ENCODE measurements around the gene OLFML2A.

Gene OLFML2A

DNA sequence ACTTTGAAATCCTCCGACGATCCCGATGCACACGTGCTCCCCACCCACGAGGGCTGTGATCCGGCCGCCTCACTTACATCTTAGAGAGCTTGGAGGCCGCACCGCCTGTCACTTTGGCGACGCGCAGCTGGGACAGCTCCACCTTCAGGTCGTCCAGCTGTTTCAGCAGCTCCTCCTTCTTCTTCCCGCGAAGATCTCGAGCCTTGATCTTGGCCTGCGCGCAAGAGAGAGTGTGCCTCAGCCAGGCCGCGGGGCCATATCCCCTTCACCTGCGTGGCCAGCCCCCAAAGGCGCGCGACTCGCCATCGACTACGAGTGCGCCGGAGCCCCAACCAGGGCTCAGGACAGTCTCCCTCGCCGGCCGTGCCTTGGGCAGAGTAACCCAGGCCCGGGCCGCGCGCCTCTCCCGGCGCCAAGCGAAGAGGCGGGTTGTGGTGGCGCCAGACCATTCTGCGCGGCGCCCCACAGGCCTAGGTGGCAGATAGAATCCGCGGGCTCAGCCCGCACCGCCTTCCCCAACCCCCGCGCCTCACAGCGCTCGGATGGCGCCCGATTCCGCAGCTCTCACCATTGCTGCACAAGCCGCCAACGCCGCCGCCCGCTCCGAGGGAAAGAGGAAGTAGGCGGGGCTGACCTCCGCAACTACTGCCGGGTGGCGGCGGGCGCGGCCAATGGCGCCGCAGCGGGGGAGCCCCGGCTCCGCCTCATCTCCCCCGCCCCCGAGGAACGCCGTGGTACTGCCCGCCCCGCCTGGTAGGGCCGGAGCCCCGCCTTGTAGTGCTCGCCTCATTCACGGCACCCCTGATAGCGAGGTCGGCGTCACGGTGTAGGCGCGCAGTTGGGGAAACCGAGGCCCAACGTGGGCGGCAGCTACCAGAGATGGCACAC lies 84.7 kb downstream of the OLFML2A start, which contains the start of the genes ARPC5L and RPL35 (continued):
- TF ChIP-seq ZNF600 (tag by site-specific recombination; IDR thresholded peaks at IDR 0.05) (peak; percentile 38; the same call in 1 of the 2 replicates), ZNF548 (tag by site-specific recombination; IDR thresholded peaks at IDR 0.05) (no peak), ZNF302 (tag by site-specific recombination; IDR thresholded peaks at IDR 0.05; ENCODE audit: low read depth) (no peak), ZNF707 (tag by site-specific recombination; IDR thresholded peaks at IDR 0.05) (no peak), ZNF830 (tag by site-specific recombination; IDR thresholded peaks at IDR 0.05; ENCODE audit: low read depth) (no peak), GLI2 (tag by site-specific recombination; IDR thresholded peaks at IDR 0.05; ENCODE audit: borderline replicate concordance, low read depth) (no peak), ZNF223 (tag by site-specific recombination; IDR thresholded peaks at IDR 0.05) (no peak), ZNF473 (tag by site-specific recombination; IDR thresholded peaks at IDR 0.05) (no peak), OSR2 (tag by site-specific recombination; IDR thresholded peaks at IDR 0.05) (0 out of 2 replicates have a peak, but pooled peaks have one; percentile 2), ZIC2 (tag by site-specific recombination; IDR thresholded peaks at IDR 0.05) (peak; percentile 27; the same call in 1 of the 2 replicates), GLIS2 (tag by site-specific recombination; IDR thresholded peaks at IDR 0.05) (peak; percentile 86), ZNF501 (tag by site-specific recombination; IDR thresholded peaks at IDR 0.05) (0 out of 2 replicates have a peak, but pooled peaks have one; percentile 65), ZSCAN16 (tag by site-specific recombination; IDR thresholded peaks at IDR 0.05) (no peak), ZNF16 (tag by site-specific recombination; IDR thresholded peaks at IDR 0.05; ENCODE audit: low read depth) (no peak), ZSCAN23 (tag by site-specific recombination; IDR thresholded peaks at IDR 0.05) (no peak), MZF1 (tag by site-specific recombination; IDR thresholded peaks at IDR 0.05; ENCODE audit: borderline replicate concordance) (no peak)
- TF ChIP-seq, protein P1, sequence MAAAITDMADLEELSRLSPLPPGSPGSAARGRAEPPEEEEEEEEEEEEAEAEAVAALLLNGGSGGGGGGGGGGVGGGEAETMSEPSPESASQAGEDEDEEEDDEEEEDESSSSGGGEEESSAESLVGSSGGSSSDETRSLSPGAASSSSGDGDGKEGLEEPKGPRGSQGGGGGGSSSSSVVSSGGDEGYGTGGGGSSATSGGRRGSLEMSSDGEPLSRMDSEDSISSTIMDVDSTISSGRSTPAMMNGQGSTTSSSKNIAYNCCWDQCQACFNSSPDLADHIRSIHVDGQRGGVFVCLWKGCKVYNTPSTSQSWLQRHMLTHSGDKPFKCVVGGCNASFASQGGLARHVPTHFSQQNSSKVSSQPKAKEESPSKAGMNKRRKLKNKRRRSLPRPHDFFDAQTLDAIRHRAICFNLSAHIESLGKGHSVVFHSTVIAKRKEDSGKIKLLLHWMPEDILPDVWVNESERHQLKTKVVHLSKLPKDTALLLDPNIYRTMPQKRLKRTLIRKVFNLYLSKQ (tag by site-specific recombination; IDR thresholded peaks at IDR 0.05; ENCODE audit: borderline replicate concordance): no peak
- TF ChIP-seq, protein P2, sequence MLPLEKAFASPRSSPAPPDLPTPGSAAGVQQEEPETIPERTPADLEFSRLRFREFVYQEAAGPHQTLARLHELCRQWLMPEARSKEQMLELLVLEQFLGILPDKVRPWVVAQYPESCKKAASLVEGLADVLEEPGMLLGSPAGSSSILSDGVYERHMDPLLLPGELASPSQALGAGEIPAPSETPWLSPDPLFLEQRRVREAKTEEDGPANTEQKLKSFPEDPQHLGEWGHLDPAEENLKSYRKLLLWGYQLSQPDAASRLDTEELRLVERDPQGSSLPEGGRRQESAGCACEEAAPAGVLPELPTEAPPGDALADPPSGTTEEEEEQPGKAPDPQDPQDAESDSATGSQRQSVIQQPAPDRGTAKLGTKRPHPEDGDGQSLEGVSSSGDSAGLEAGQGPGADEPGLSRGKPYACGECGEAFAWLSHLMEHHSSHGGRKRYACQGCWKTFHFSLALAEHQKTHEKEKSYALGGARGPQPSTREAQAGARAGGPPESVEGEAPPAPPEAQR (tag by site-specific recombination; IDR thresholded peaks at IDR 0.05): no peak
- TF ChIP-seq, protein P3, sequence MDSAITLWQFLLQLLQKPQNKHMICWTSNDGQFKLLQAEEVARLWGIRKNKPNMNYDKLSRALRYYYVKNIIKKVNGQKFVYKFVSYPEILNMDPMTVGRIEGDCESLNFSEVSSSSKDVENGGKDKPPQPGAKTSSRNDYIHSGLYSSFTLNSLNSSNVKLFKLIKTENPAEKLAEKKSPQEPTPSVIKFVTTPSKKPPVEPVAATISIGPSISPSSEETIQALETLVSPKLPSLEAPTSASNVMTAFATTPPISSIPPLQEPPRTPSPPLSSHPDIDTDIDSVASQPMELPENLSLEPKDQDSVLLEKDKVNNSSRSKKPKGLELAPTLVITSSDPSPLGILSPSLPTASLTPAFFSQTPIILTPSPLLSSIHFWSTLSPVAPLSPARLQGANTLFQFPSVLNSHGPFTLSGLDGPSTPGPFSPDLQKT (IDR thresholded peaks at IDR 0.05; ENCODE audit: borderline replicate concordance, low read depth, low read length): no peak; the same call in 1 of the 2 replicates
- TF ChIP-seq, protein P4, sequence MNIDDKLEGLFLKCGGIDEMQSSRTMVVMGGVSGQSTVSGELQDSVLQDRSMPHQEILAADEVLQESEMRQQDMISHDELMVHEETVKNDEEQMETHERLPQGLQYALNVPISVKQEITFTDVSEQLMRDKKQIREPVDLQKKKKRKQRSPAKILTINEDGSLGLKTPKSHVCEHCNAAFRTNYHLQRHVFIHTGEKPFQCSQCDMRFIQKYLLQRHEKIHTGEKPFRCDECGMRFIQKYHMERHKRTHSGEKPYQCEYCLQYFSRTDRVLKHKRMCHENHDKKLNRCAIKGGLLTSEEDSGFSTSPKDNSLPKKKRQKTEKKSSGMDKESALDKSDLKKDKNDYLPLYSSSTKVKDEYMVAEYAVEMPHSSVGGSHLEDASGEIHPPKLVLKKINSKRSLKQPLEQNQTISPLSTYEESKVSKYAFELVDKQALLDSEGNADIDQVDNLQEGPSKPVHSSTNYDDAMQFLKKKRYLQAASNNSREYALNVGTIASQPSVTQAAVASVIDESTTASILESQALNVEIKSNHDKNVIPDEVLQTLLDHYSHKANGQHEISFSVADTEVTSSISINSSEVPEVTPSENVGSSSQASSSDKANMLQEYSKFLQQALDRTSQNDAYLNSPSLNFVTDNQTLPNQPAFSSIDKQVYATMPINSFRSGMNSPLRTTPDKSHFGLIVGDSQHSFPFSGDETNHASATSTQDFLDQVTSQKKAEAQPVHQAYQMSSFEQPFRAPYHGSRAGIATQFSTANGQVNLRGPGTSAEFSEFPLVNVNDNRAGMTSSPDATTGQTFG (tag by site-specific recombination; IDR thresholded peaks at IDR 0.05; ENCODE audit: borderline replicate concordance): no peak
- TF ChIP-seq, protein P5, sequence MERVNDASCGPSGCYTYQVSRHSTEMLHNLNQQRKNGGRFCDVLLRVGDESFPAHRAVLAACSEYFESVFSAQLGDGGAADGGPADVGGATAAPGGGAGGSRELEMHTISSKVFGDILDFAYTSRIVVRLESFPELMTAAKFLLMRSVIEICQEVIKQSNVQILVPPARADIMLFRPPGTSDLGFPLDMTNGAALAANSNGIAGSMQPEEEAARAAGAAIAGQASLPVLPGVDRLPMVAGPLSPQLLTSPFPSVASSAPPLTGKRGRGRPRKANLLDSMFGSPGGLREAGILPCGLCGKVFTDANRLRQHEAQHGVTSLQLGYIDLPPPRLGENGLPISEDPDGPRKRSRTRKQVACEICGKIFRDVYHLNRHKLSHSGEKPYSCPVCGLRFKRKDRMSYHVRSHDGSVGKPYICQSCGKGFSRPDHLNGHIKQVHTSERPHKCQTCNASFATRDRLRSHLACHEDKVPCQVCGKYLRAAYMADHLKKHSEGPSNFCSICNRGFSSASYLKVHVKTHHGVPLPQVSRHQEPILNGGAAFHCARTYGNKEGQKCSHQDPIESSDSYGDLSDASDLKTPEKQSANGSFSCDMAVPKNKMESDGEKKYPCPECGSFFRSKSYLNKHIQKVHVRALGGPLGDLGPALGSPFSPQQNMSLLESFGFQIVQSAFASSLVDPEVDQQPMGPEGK (tag by site-specific recombination; IDR thresholded peaks at IDR 0.05): no peak; the same call in 1 of the 2 replicates
- TF ChIP-seq, protein P6, sequence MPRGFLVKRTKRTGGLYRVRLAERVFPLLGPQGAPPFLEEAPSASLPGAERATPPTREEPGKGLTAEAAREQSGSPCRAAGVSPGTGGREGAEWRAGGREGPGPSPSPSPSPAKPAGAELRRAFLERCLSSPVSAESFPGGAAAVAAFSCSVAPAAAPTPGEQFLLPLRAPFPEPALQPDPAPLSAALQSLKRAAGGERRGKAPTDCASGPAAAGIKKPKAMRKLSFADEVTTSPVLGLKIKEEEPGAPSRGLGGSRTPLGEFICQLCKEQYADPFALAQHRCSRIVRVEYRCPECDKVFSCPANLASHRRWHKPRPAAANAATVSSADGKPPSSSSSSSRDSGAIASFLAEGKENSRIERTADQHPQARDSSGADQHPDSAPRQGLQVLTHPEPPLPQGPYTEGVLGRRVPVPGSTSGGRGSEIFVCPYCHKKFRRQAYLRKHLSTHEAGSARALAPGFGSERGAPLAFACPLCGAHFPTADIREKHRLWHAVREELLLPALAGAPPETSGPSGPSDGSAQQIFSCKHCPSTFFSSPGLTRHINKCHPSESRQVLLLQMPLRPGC (tag by site-specific recombination; IDR thresholded peaks at IDR 0.05): no peak
- TF ChIP-seq, protein P7, sequence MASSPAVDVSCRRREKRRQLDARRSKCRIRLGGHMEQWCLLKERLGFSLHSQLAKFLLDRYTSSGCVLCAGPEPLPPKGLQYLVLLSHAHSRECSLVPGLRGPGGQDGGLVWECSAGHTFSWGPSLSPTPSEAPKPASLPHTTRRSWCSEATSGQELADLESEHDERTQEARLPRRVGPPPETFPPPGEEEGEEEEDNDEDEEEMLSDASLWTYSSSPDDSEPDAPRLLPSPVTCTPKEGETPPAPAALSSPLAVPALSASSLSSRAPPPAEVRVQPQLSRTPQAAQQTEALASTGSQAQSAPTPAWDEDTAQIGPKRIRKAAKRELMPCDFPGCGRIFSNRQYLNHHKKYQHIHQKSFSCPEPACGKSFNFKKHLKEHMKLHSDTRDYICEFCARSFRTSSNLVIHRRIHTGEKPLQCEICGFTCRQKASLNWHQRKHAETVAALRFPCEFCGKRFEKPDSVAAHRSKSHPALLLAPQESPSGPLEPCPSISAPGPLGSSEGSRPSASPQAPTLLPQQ (tag by site-specific recombination; IDR thresholded peaks at IDR 0.05): peak; percentile 22; the same call in 1 of the 2 replicates

All from HEK293 (cell line).